Activated T-helper 1 cell treated with anti-CD3 and anti-CD28 coated beads, Interleukin-12 subunit alpha, Interleukin-12 subunit beta, Interleukin-2, Interleukin-4 antibody, amounts not matched to agents 30 ng/mL and 10 ng/mL and 1 ng/mL, durations not matched to agents 14 hours and 24 hours and 36 hours (primary cell): ENCODE data around the gene PRR20G. TPM values are rescaled to one million over a fixed set of nuclear protein-coding genes. Genes with fewer than 3 reads are reported as not detected.
"Not testable (repeated sequence)": the region's sequence is repeated elsewhere in the genome, so short reads cannot be mapped to it uniquely, and the experiment has no call there.

Experiments used
- DNase-seq: peaks from one replicate; pipeline ENCODE4 v3.0.0; 2021; ENCODE audit warnings: low spot score
- H3K27ac Mint-ChIP-seq: one replicate; pipeline ENCODE4 v1.8.0; 2021; ENCODE audit warnings: mild to moderate bottlenecking, mixed read lengths
- H3K27me3 Mint-ChIP-seq: one replicate; pipeline ENCODE4 v1.8.0; 2022; ENCODE audit warnings: mild to moderate bottlenecking, moderate library complexity, mixed read lengths; ENCODE audit not compliant: insufficient read depth
- H3K36me3 Mint-ChIP-seq: one replicate; pipeline ENCODE4 v1.8.0; 2021; ENCODE audit warnings: low read depth, mixed read lengths
- H3K4me1 Mint-ChIP-seq: one replicate; pipeline ENCODE4 v1.8.0; 2021; ENCODE audit warnings: low read depth, mixed read lengths
- H3K4me3 Mint-ChIP-seq: one replicate; pipeline ENCODE4 v1.8.0; 2021; ENCODE audit warnings: mild to moderate bottlenecking, moderate library complexity, mixed read lengths
- H3K9me3 Mint-ChIP-seq: one replicate; pipeline ENCODE4 v1.8.0; 2021; ENCODE audit warnings: mixed read lengths
- intact Hi-C: fragments of 100-400 bp; cut with micrococcal nuclease; formaldehyde crosslinking; loops from one replicate; pipeline ENCODE4 v1.15.1; 2024
- total RNA-seq: library from RNA; stranded (reverse); gene quantifications from 2 replicates; pipeline ENCODE4 v1.2.3, GENCODE V29; 2022

Gene PRR20G
- total RNA-seq, 1 donor from 2014 or later, result not detected

DNA sequence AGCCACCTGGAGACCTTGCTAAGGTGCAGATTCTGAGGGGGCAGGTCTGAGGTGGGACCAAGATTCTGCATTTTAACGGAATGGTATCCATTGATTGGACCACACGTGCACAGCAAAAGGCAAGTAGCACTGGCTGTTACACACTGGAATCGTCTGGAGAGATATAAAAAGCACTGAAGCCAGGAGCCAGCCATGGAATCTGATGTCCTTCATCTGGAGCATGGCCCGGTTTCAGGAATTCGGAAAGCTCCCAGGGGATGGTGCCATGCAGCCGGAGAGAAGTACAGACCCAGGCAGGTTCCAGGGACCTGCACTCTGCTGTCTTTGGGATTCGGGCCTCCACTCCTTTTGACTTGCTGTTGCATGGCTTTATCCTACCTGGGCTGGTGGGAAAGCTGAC is 28.8 kb upstream of the PRR20G start:
- Mint-ChIP-seq H3K27me3 (no peaks in the 10 kb centered on the region), H3K9me3 (no peaks in the 10 kb centered on the region), H3K27ac (no peak overlapping the region), H3K36me3 (no peaks in the 10 kb centered on the region), H3K4me1 (no peaks in the 10 kb centered on the region), H3K4me3 (no peak overlapping the region)
- DNase-seq, result no peak
- intact Hi-C loops, result no loop called here

- H3K36me3 Mint-ChIP-seq, result no peaks in the 10 kb centered on the region
- H3K4me3 Mint-ChIP-seq, result no peak overlapping the region
- H3K27ac Mint-ChIP-seq, result no peak overlapping the region
- no peaks in the 10 kb centered on the region for H3K27me3 Mint-ChIP-seq
- intact Hi-C loops, result no loop called here
- no peak for DNase-seq
- H3K4me1 Mint-ChIP-seq, result no peaks in the 10 kb centered on the region
- no peaks in the 10 kb centered on the region for H3K9me3 Mint-ChIP-seq
Measured at GRCh38 chr3:127312818-127313217, 25.0 kb upstream of the PRR20G start.

DNA sequence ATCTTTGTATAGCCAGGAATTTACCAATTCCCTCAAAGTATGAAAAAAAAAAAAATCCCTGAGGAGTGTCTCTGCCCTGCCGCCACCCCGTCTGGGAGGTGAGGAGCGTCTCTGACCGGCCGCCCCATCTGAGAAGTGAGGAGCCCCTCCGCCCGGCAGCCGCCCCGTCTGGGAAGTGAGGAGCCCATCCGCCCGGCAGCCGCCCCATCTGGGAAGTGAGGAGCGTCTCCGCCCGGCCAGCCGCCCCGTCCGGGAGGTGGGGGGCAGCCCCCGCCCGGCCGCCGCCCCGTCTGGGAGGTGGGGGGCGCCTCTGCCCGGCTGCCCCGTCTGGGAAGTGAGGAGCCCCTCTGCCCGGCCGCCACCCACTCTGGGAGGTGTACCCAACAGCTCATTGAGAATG is 21.0 kb upstream of the PRR20G start:
- H3K9me3 Mint-ChIP-seq, intact Hi-C loops, DNase-seq, H3K27me3 Mint-ChIP-seq, H3K36me3 Mint-ChIP-seq, H3K4me1 Mint-ChIP-seq, H3K27ac Mint-ChIP-seq, H3K4me3 Mint-ChIP-seq: not testable (repeated sequence)

DNA sequence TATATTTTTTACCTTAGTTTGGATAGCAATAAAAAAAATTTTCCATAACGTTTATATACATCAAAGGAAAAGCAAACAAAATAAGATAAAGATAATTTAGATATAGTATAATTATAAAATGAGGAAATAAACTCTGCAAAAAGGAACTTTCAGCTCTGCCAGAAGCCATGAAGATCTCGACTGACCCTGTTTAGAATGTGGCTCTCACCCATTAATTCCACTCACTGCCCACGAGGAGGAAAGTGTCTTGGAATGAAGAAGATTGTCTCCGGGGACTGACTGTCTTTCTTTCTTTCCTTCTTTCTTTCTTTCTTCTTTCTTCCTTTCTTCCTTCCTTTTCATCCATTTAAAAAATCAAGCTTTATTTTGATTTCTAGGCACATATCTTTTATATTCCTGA is 20.1 kb upstream of the PRR20G start:
- DNase-seq, result no peak
- H3K27ac Mint-ChIP-seq, result no peak overlapping the region
- H3K4me1 Mint-ChIP-seq, result no peaks in the 10 kb centered on the region
- no peak overlapping the region for H3K4me3 Mint-ChIP-seq
- intact Hi-C loops, result no loop called here
- no peaks in the 10 kb centered on the region for H3K9me3 Mint-ChIP-seq
- H3K27me3 Mint-ChIP-seq, result peaks cover 3% of the 10 kb centered on the region
- no peaks in the 10 kb centered on the region for H3K36me3 Mint-ChIP-seq

GRCh38 chr3:127307112-127307835 is 19.4 kb upstream of the PRR20G start:
- no peak for DNase-seq
- H3K27ac Mint-ChIP-seq, result no peak overlapping the region
- H3K9me3 Mint-ChIP-seq, result no peaks in the 10 kb centered on the region
- peaks cover 3% of the 10 kb centered on the region for H3K27me3 Mint-ChIP-seq
- no peak overlapping the region for H3K4me3 Mint-ChIP-seq
- intact Hi-C loops, result no loop called here
- no peaks in the 10 kb centered on the region for H3K36me3 Mint-ChIP-seq
- H3K4me1 Mint-ChIP-seq, result no peaks in the 10 kb centered on the region

GRCh38 chr3:127306361-127307111 is 18.7 kb upstream of the PRR20G start:
- Mint-ChIP-seq H3K27ac (no peak overlapping the region), H3K4me1 (no peaks in the 10 kb centered on the region), H3K9me3 (no peaks in the 10 kb centered on the region), H3K36me3 (no peaks in the 10 kb centered on the region), H3K27me3 (peaks cover 3% of the 10 kb centered on the region), H3K4me3 (no peak overlapping the region)
- intact Hi-C loops, result no loop called here
- DNase-seq, result no peak

DNA sequence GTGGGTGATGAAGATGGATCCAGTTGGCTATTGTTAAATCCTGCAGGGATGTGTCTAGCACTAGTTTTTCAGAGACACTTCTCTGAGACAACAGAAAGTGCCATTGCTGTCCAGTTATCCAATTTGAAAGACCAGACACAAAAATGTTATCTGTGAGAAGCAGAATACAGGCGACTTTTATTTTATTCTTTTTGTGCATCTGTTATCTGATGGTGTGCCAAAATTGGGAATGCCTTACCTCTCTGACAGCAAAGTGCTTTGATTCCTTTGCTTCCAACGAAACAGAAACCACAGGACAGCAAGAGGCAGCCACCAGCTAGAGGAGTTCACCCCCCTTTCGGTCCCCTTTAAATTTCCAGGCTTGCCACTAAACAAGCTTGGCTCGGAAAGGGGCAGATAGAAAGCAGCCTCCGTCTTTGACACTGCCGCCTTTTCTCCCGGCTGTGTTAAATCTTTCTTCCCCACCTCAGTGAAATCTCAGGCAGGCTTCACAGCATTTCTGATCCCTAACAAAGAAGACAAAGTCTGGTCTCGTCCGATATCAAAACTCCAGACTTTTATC is 17.7 kb upstream of the PRR20G start:
- DNase-seq, result no peak
- intact Hi-C loops, result no loop called here
- Mint-ChIP-seq H3K9me3 (no peaks in the 10 kb centered on the region), H3K4me3 (no peak overlapping the region), H3K27ac (no peak overlapping the region), H3K4me1 (no peaks in the 10 kb centered on the region), H3K27me3 (peaks cover 3% of the 10 kb centered on the region), H3K36me3 (no peaks in the 10 kb centered on the region)

- Mint-ChIP-seq H3K36me3 (no peaks in the 10 kb centered on the region), H3K27ac (no peak overlapping the region), H3K27me3 (peaks cover 3% of the 10 kb centered on the region), H3K4me1 (no peaks in the 10 kb centered on the region), H3K9me3 (no peaks in the 10 kb centered on the region), H3K4me3 (no peak overlapping the region)
- DNase-seq, result no peak
- intact Hi-C loops, result no loop called here
Measured at GRCh38 chr3:127304121-127304744, 16.4 kb upstream of the PRR20G start.

GRCh38 chr3:127299276-127299675 is 11.4 kb upstream of the PRR20G start:
- intact Hi-C loops, result no loop called here
- H3K27me3 Mint-ChIP-seq, result peaks cover 2% of the 10 kb centered on the region
- no peak for DNase-seq
- H3K4me1 Mint-ChIP-seq, result no peaks in the 10 kb centered on the region
- no peak overlapping the region for H3K4me3 Mint-ChIP-seq
- no peak overlapping the region for H3K27ac Mint-ChIP-seq
- H3K36me3 Mint-ChIP-seq, result no peaks in the 10 kb centered on the region
- H3K9me3 Mint-ChIP-seq, result no peaks in the 10 kb centered on the region

DNA sequence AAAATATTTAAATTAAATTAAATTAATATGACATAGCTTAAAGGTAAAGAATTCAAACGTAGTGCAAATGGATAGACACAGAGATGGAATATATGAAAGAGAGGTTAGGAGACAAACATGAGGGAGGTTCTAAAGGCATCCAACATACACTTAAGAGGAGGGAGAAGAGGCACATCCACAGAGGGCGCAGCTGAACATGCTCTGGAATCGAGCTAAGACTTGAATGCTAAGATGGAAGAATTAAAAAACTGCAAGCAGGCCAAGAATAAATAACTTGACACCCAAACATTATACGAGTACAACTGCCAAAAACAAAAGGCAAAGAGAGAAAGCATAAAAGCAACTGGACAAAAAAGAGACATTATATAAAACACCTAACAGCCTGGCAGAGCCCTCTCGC is 9.1 kb upstream of the PRR20G start:
- Mint-ChIP-seq H3K27ac (no peak overlapping the region), H3K4me3 (no peak overlapping the region)

DNA sequence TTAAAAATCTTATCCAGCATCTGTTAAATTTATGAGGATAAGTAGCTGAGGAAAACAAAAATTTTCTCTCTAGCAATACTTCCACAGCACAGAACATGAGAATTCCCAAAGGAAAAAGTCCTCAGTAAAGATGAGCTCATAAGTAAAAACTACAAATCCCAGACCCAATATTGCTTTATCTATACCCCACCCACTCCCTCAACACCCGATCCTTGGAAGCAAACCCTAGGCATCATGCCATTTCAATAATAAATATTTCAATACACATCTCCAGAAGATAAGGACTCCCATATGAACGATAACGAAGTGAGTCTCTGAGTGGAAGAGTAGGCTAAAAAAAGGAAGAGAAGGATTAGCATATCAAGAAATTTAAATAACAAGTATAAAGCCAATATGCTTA is 8.3 kb upstream of the PRR20G start:
- Mint-ChIP-seq H3K27ac (no peak overlapping the region), H3K9me3 (no peaks in the 10 kb centered on the region), H3K4me1 (no peaks in the 10 kb centered on the region), H3K4me3 (no peak overlapping the region), H3K27me3 (peaks cover 2% of the 10 kb centered on the region), H3K36me3 (no peaks in the 10 kb centered on the region)
- intact Hi-C loops, result no loop called here
- DNase-seq, result no peak

More for the DNA sequence above, 9.1 kb upstream of the PRR20G start:
- Mint-ChIP-seq H3K36me3 (no peaks in the 10 kb centered on the region), H3K4me1 (no peaks in the 10 kb centered on the region), H3K27me3 (peaks cover 2% of the 10 kb centered on the region), H3K9me3 (no peaks in the 10 kb centered on the region)
- DNase-seq, result no peak
- intact Hi-C loops, result no loop called here

DNA sequence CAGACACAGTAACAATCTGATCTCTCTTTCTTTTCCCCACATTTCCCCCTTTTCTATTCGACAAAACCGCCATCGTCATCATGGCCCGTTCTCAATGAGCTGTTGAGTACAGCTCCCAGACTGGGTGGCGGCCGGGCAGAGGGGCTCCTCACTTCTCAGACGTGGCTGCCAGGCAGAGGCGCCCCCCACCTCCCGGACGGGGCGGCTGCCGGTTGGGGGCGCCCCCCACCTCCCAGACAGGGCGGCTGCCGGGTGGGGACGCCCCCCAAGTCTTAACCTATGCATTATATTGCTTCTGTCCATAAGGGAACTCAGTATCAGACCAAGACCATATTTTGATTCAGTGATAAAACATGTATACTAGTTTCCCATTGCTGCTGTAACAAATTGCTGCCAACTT is 5.8 kb upstream of the PRR20G start:
- H3K9me3 Mint-ChIP-seq, DNase-seq, H3K27ac Mint-ChIP-seq, H3K4me1 Mint-ChIP-seq, H3K36me3 Mint-ChIP-seq, H3K27me3 Mint-ChIP-seq, H3K4me3 Mint-ChIP-seq, intact Hi-C loops: not testable (repeated sequence)

GRCh38 chr3:127291611-127292010 is 3.8 kb upstream of the PRR20G start:
- no peak overlapping the region for H3K27ac Mint-ChIP-seq
- no peak for DNase-seq
- intact Hi-C loops, result no loop called here

More at GRCh38 chr3:127291611-127292010, 3.8 kb upstream of the PRR20G start:
- no peak overlapping the region for H3K4me3 Mint-ChIP-seq
- peaks cover 2% of the 10 kb centered on the region for H3K27me3 Mint-ChIP-seq
- no peaks in the 10 kb centered on the region for H3K36me3 Mint-ChIP-seq
- no peaks in the 10 kb centered on the region for H3K4me1 Mint-ChIP-seq
- H3K9me3 Mint-ChIP-seq, result no peaks in the 10 kb centered on the region
